Trophoblast cell (in vitro differentiated cells and primary cell): Measurements from ENCODE around the gene CALN1.

Experiments
- DNase-seq, 2 donors: peaks; one replicate each; pipeline ENCODE4 v3.0.0-alpha.2; 2016
- H2AFZ ChIP-seq: 2 replicates; pipeline ENCODE4 v1.6.1; 2013; ENCODE audit warnings: low read length, moderate library complexity, mild to moderate bottlenecking; ENCODE audit not compliant: insufficient read depth, poor library complexity
- H2AK5ac ChIP-seq: 2 replicates; pipeline ENCODE4 v1.6.1; 2013; ENCODE audit warnings: mild to moderate bottlenecking, low read length
- H2BK120ac ChIP-seq: 2 replicates; pipeline ENCODE4 v1.6.1; 2013; ENCODE audit warnings: low read length, mild to moderate bottlenecking, moderate library complexity; ENCODE audit not compliant: insufficient read depth, poor library complexity
- H2BK12ac ChIP-seq: 2 replicates; pipeline ENCODE4 v1.6.1; 2013; ENCODE audit warnings: mild to moderate bottlenecking, low read length, moderate library complexity
- H2BK5ac ChIP-seq: 2 replicates; pipeline ENCODE4 v1.6.1; 2013; ENCODE audit warnings: low read length, low read depth, moderate library complexity, mild to moderate bottlenecking; ENCODE audit not compliant: poor library complexity
- H3K14ac ChIP-seq: 2 replicates; pipeline ENCODE4 v1.6.1; 2013; ENCODE audit warnings: mild to moderate bottlenecking, low read length
- H3K18ac ChIP-seq: 2 replicates; pipeline ENCODE4 v1.6.1; 2013; ENCODE audit warnings: mild to moderate bottlenecking, low read length
- H3K23ac ChIP-seq: 2 replicates; pipeline ENCODE4 v1.6.1; 2013; ENCODE audit warnings: low read length
- H3K27ac ChIP-seq: 2 replicates; pipeline ENCODE4 v1.5.1; 2013; ENCODE audit warnings: low read depth, mild to moderate bottlenecking, inconsistent platforms, low read length, moderate library complexity
- H3K27me3 ChIP-seq: 2 replicates; pipeline ENCODE4 v1.6.1; 2013; ENCODE audit warnings: inconsistent platforms, mild to moderate bottlenecking, low read length, moderate library complexity; ENCODE audit not compliant: insufficient read depth
- H3K36me3 ChIP-seq, 2 experiments: 1 replicate in 1 of 2; 2 replicates in 1 of 2; pipeline ENCODE4 v1.6.1; 2013; ENCODE audit warnings: low read length in 2 of 2, mild to moderate bottlenecking in 2 of 2, moderate library complexity in 1 of 2; ENCODE audit not compliant: insufficient read depth in 2 of 2, control insufficient read depth in 1 of 2
- H3K4ac ChIP-seq: 2 replicates; pipeline ENCODE4 v1.6.1; 2013; ENCODE audit warnings: low read depth, mild to moderate bottlenecking, low read length, moderate library complexity
- H3K4me1 ChIP-seq, 2 experiments: 1 replicate in 1 of 2; 2 replicates in 1 of 2; pipeline ENCODE4 v1.6.1; 2013; ENCODE audit warnings: low read length in 2 of 2, mild to moderate bottlenecking in 2 of 2, moderate library complexity in 1 of 2; ENCODE audit not compliant: insufficient read depth in 2 of 2, control insufficient read depth in 1 of 2
- H3K4me2 ChIP-seq: 2 replicates; pipeline ENCODE4 v1.6.1; 2013; ENCODE audit warnings: inconsistent platforms, mild to moderate bottlenecking, low read length, moderate library complexity
- H3K4me3 ChIP-seq: 2 replicates; pipeline ENCODE4 v1.5.1; 2013; ENCODE audit warnings: mild to moderate bottlenecking, low read depth, low read length, inconsistent platforms
- H3K79me1 ChIP-seq: one replicate; pipeline ENCODE4 v1.6.1; 2013; ENCODE audit warnings: low read length
- H3K79me2 ChIP-seq: 2 replicates; pipeline ENCODE4 v1.6.1; 2013; ENCODE audit warnings: low read length, mild to moderate bottlenecking; ENCODE audit not compliant: control insufficient read depth, insufficient read depth, poor library complexity
- H3K9ac ChIP-seq: 2 replicates; pipeline ENCODE4 v1.6.1; 2013; ENCODE audit warnings: mild to moderate bottlenecking, low read length
- H3K9me3 ChIP-seq: 2 replicates; pipeline ENCODE4 v1.6.1; 2013; ENCODE audit warnings: low read depth, mild to moderate bottlenecking, control low read depth, inconsistent platforms, low read length; ENCODE audit not compliant: insufficient read depth
- H4K12ac ChIP-seq: 2 replicates; pipeline ENCODE4 v1.6.1; 2013; ENCODE audit warnings: low read depth, mild to moderate bottlenecking, low read length, moderate library complexity
- H4K8ac ChIP-seq: 2 replicates; pipeline ENCODE4 v1.6.1; 2013; ENCODE audit warnings: low read depth, mild to moderate bottlenecking, low read length, moderate library complexity
- H4K91ac ChIP-seq: one replicate; pipeline ENCODE4 v1.6.1; 2013; ENCODE audit warnings: low read depth, mild to moderate bottlenecking, low read length, moderate library complexity
- WGBS: extraction: QIAGEN DNeasy Blood & Tissue Kit; methylation state at CpG from one replicate; pipeline ENCODE4 v1.1.7; 2013; ENCODE audit warnings: missing lambda C conversion rate; ENCODE audit not compliant: insufficient read length, insufficient coverage; ENCODE audit errors: extremely low coverage; 5-methylcytosine and 5-hydroxymethylcytosine counted together

CALN1 gene

GRCh38 chr7:72064916-72065315, 347.2 kb downstream of the CALN1 start:
- no peak overlapping the region for H4K12ac ChIP-seq
- H3K27ac ChIP-seq = no peak overlapping the region
- H3K4me1 ChIP-seq = no peaks in the 10 kb centered on the region
- H2BK12ac ChIP-seq = no peak overlapping the region
- H3K9ac ChIP-seq = no peak overlapping the region
- no peak overlapping the region for H4K91ac ChIP-seq
- H3K4me2 ChIP-seq = no peak overlapping the region
- H3K9me3 ChIP-seq = no peaks in the 10 kb centered on the region
- H2AK5ac ChIP-seq = no peak overlapping the region
- no peak overlapping the region for H2AFZ ChIP-seq
- no peak overlapping the region for H2BK120ac ChIP-seq
- no peaks in the 10 kb centered on the region for H3K79me1 ChIP-seq
- H3K18ac ChIP-seq = no peak overlapping the region
- H2BK5ac ChIP-seq = no peak overlapping the region
- H3K79me2 ChIP-seq = no peaks in the 10 kb centered on the region
- no peaks in the 10 kb centered on the region for H3K36me3 ChIP-seq
- no peak overlapping the region for H3K4ac ChIP-seq
- no peak overlapping the region for H4K8ac ChIP-seq
- H3K23ac ChIP-seq = no peak overlapping the region
- no peak overlapping the region for H3K4me3 ChIP-seq
- DNase-seq = no peak
- H3K27me3 ChIP-seq = no peaks in the 10 kb centered on the region
- no peak overlapping the region for H3K14ac ChIP-seq

- Histone ChIP-seq H3K23ac (no peak overlapping the region), H3K4ac (no peak overlapping the region), H2BK12ac (no peak overlapping the region), H3K18ac (no peak overlapping the region), H3K79me2 (no peaks in the 10 kb centered on the region), H3K14ac (no peak overlapping the region), H4K91ac (no peak overlapping the region), H3K79me1 (no peaks in the 10 kb centered on the region), H3K4me2 (no peak overlapping the region), H3K4me3 (no peak overlapping the region), H3K36me3 (no peaks in the 10 kb centered on the region), H3K4me1 (no peaks in the 10 kb centered on the region), H2AFZ (no peak overlapping the region), H2AK5ac (no peak overlapping the region), H2BK5ac (no peak overlapping the region), H3K9ac (no peak overlapping the region), H4K12ac (no peak overlapping the region), H4K8ac (no peak overlapping the region), H3K9me3 (no peaks in the 10 kb centered on the region), H3K27me3 (no peaks in the 10 kb centered on the region), H2BK120ac (no peak overlapping the region), H3K27ac (no peak overlapping the region)
- DNase-seq = no peak
These were observed 348.8 kb downstream of the CALN1 start for GRCh38 chr7:72063330-72063729.

- Histone ChIP-seq H3K27ac (no peak overlapping the region), H2BK5ac (no peak overlapping the region), H3K4me1 (no peaks in the 10 kb centered on the region), H3K9me3 (no peaks in the 10 kb centered on the region), H4K8ac (no peak overlapping the region), H3K23ac (no peak overlapping the region), H3K79me1 (no peaks in the 10 kb centered on the region), H3K4me3 (no peak overlapping the region), H2BK120ac (no peak overlapping the region), H4K91ac (no peak overlapping the region), H3K14ac (no peak overlapping the region), H2BK12ac (no peak overlapping the region), H3K9ac (no peak overlapping the region), H3K79me2 (no peaks in the 10 kb centered on the region), H2AK5ac (no peak overlapping the region), H4K12ac (no peak overlapping the region), H3K4ac (no peak overlapping the region), H2AFZ (no peak overlapping the region), H3K18ac (no peak overlapping the region), H3K36me3 (no peaks in the 10 kb centered on the region), H3K27me3 (no peaks in the 10 kb centered on the region), H3K4me2 (no peak overlapping the region)
- no peak for DNase-seq
- WGBS = no CpG with 5 or more reads among the region's 1 CpG
These were observed 349.5 kb downstream of the CALN1 start for GRCh38 chr7:72062666-72063065.

- no peaks in the 10 kb centered on the region for H3K27me3 ChIP-seq
- H3K14ac ChIP-seq = no peak overlapping the region
- no peak for DNase-seq
- no peak overlapping the region for H3K4ac ChIP-seq
- no peaks in the 10 kb centered on the region for H3K79me2 ChIP-seq
- H3K27ac ChIP-seq = no peak overlapping the region
- no peak overlapping the region for H4K91ac ChIP-seq
- no peak overlapping the region for H3K4me3 ChIP-seq
- no peak overlapping the region for H2BK12ac ChIP-seq
- no peak overlapping the region for H3K9ac ChIP-seq
- no peaks in the 10 kb centered on the region for H3K9me3 ChIP-seq
- H2AK5ac ChIP-seq = no peak overlapping the region
- no peak overlapping the region for H3K18ac ChIP-seq
- H3K4me2 ChIP-seq = no peak overlapping the region
- no peak overlapping the region for H3K23ac ChIP-seq
- H3K79me1 ChIP-seq = no peaks in the 10 kb centered on the region
- H2BK5ac ChIP-seq = no peak overlapping the region
- WGBS = no CpG with 5 or more reads among the region's 3 CpGs
- H3K4me1 ChIP-seq = no peaks in the 10 kb centered on the region
- H2AFZ ChIP-seq = no peak overlapping the region
- H4K12ac ChIP-seq = no peak overlapping the region
- H2BK120ac ChIP-seq = no peak overlapping the region
- no peak overlapping the region for H4K8ac ChIP-seq
- no peaks in the 10 kb centered on the region for H3K36me3 ChIP-seq
These were observed 352.2 kb downstream of the CALN1 start for GRCh38 chr7:72059925-72060324.

GRCh38 chr7:72058579-72058978, 353.6 kb downstream of the CALN1 start:
- no peak for DNase-seq
- H4K91ac ChIP-seq = no peak overlapping the region
- H3K79me2 ChIP-seq = no peaks in the 10 kb centered on the region
- no peak overlapping the region for H2AFZ ChIP-seq
- no peak overlapping the region for H2AK5ac ChIP-seq
- no peak overlapping the region for H3K4me3 ChIP-seq
- no peaks in the 10 kb centered on the region for H3K9me3 ChIP-seq
- H3K4me1 ChIP-seq = no peaks in the 10 kb centered on the region
- H3K79me1 ChIP-seq = no peaks in the 10 kb centered on the region
- H3K4ac ChIP-seq = no peak overlapping the region
- H3K9ac ChIP-seq = no peak overlapping the region
- no peak overlapping the region for H3K23ac ChIP-seq
- H3K27me3 ChIP-seq = no peaks in the 10 kb centered on the region
- H2BK120ac ChIP-seq = no peak overlapping the region
- no peak overlapping the region for H2BK5ac ChIP-seq
- no peak overlapping the region for H3K4me2 ChIP-seq
- H2BK12ac ChIP-seq = no peak overlapping the region
- H3K27ac ChIP-seq = no peak overlapping the region
- no CpG with 5 or more reads among the region's 8 CpGs for WGBS
- H3K36me3 ChIP-seq = no peaks in the 10 kb centered on the region
- H4K12ac ChIP-seq = no peak overlapping the region
- no peak overlapping the region for H3K14ac ChIP-seq
- no peak overlapping the region for H3K18ac ChIP-seq
- H4K8ac ChIP-seq = no peak overlapping the region
